H1 (cell line): ENCODE data around the gene MAML3. TPM values are rescaled to one million over a fixed set of nuclear protein-coding genes. Genes with fewer than 3 reads are reported as not detected.

ENCODE experiments used
- BACH1 ChIP-seq: IDR thresholded peaks from 2 replicates; pipeline ENCODE4 v1.6.1; 2012; ENCODE audit warnings: low read length, improper control_type of control experiment
- CTCF ChIP-seq, 3 experiments: IDR thresholded peaks; 1 replicate in 2 of 3; 2 replicates in 1 of 3; pipeline versions ENCODE4 v1.5.1 to v1.6.1; 2011; ENCODE audit warnings: low read length in 3 of 3, mild to moderate bottlenecking in 3 of 3, inconsistent platforms in 2 of 3, low read depth in 1 of 3, moderate library complexity in 1 of 3; ENCODE audit not compliant: insufficient read depth in 1 of 3; ENCODE audit errors: control extremely low read depth in 1 of 3
- EGR1 ChIP-seq: IDR thresholded peaks from 2 replicates; pipeline ENCODE4 v1.6.1; 2011; ENCODE audit warnings: low read depth, low read length, borderline replicate concordance
- GTF2F1 ChIP-seq: IDR thresholded peaks from 2 replicates; pipeline ENCODE4 v1.6.1; 2012; ENCODE audit warnings: low read depth, low read length, improper control_type of control experiment, borderline replicate concordance
- MAX ChIP-seq: IDR thresholded peaks from 2 replicates; pipeline ENCODE4 v1.6.1; 2012; ENCODE audit warnings: inconsistent platforms
- POLR2AphosphoS5 ChIP-seq: IDR thresholded peaks from 2 replicates; pipeline ENCODE4 v1.6.1; 2011; ENCODE audit warnings: low read depth, low read length
- RAD21 ChIP-seq, 2 experiments: IDR thresholded peaks in 1 of 2; conservative IDR thresholded peaks in 1 of 2; 2 replicates each; pipeline ENCODE4 v1.6.1; 2011; ENCODE audit warnings: low read depth in 2 of 2, low read length in 2 of 2, improper control_type of control experiment in 1 of 2, inconsistent platforms in 1 of 2, mild to moderate bottlenecking in 1 of 2, moderate library complexity in 1 of 2
- polyA plus RNA-seq, 7 experiments: library from polyadenylated mRNA; depleted of rRNA in 3 of 7; stranded (reverse) in 5 of 7; unstranded in 2 of 7; fragments of >200 nt in 5 of 7; fragments of 200-250 nt in 2 of 7; gene quantifications; 1 replicate in 5 of 7; 2 replicates in 1 of 7; 4 replicates in 1 of 7; pipeline versions ENCODE4 v1.2.1 to v1.2.3, GENCODE V29; 2011 to 2013; ENCODE audit warnings: missing spikeins in 2 of 7, mixed read lengths in 2 of 7
- total RNA-seq: library from RNA; stranded (reverse); fragmentation: NEBNext Ultra II Directional; extraction: Animal tissue kit (Norgen Biotek cat#: 25700); gene quantifications from 2 replicates; pipeline ENCODE4 v1.2.1, GENCODE V29; 2021

The MAML3 gene
- total and polyA plus RNA-seq, 2 of the 8 experiments (the other 6 are each of a cell fraction or from before 2014, with no cell fraction given): 2.1 to 5.7 TPM

GRCh38 chr4:139873111-139873860 lies 280.7 kb downstream of the MAML3 start (continued):
- TF ChIP-seq CTCF (IDR thresholded peaks at IDR 0.05; ENCODE audit: control extremely low read depth in 1 of 3, insufficient read depth in 1 of 3, low read depth in 1 of 3, low read length in 3 of 3) (no peak), BACH1 (no peak), POLR2AphosphoS5 (no peak), GTF2F1 (no peak), EGR1 (no peak), MAX (no peak), RAD21 (IDR thresholded peaks at IDR 0.05 in 1 of 2, conservative IDR thresholded peaks at IDR 0.05 in 1 of 2; ENCODE audit: low read depth in 2 of 2, low read length in 2 of 2) (no peak)
